ENCODE results near the gene MAGOH. TPM values are rescaled to one million over a fixed set of nuclear protein-coding genes. Genes with fewer than 3 reads are reported as not detected.

Gene MAGOH
- 10 to 100 TPM; 16.4 to 32.5 TPM for total RNA-seq
- 10 to 100 TPM; 21.2 to 31.8 TPM for polyA plus RNA-seq

GRCh38 chr1:53238197-53239155, at the start of gene MAGOH:
Gene MAGOH, minus strand, starts transcription at chr1:53238518. Its CDS starts 70 bp downstream, at chr1:53238448.
- peak within 1 kb of the TSS; percentile 96 for H3K9ac ChIP-seq (ENCODE audit: low read depth in 1 of 2, low read length in 2 of 2)
- WGBS = 6% methylated on average over 64 of the region's 64 CpGs
- no peaks in the 10 kb centered on the region for H3K27me3 ChIP-seq (ENCODE audit: control insufficient read depth in 4 of 4, insufficient read depth in 4 of 4, low read length in 3 of 4)
- H3K4me3 ChIP-seq (ENCODE audit: low read depth in 1 of 3, low read length in 3 of 3) = peak within 1 kb of the TSS; percentile 81 to 100 (median 96)
- peak within 1 kb of the TSS; percentile 38 to 72 for H3K27ac ChIP-seq (ENCODE audit: low read depth in 1 of 2, low read length in 2 of 2)
- DNase-seq (ENCODE audit: low spot score) = peak; percentile 96
- H3K36me3 ChIP-seq (ENCODE audit: control insufficient read depth in 4 of 4, insufficient read depth in 3 of 4, low read depth in 1 of 4, low read length in 3 of 4) = peaks cover 6 to 19% (median 12%) of the 10 kb centered on the region in 4 donors
- peaks cover 8 to 34% (median 21%) of the 10 kb centered on the region in 4 donors for H3K4me1 ChIP-seq (ENCODE audit: control insufficient read depth in 4 of 4, insufficient read depth in 4 of 4, low read length in 3 of 4)
- H3K9me3 ChIP-seq (ENCODE audit: control insufficient read depth in 4 of 4, low read length in 3 of 4) = no peaks in the 10 kb centered on the region
- TF ChIP-seq REST (IDR thresholded peaks at IDR 0.05) (peak; percentile 86), RXRA (IDR thresholded peaks at IDR 0.05) (peak; percentile 94 to 96), YY1 (IDR thresholded peaks at IDR 0.05) (peak; percentile 77), JUND (IDR thresholded peaks at IDR 0.05) (peak in 1 of 2 donors; percentile 73), NR2F2 (IDR thresholded peaks at IDR 0.05) (peak; percentile 92), ATF3 (IDR thresholded peaks at IDR 0.05) (peak; percentile 57), ZBTB33 (IDR thresholded peaks at IDR 0.05) (peak; percentile 89), HNF4G (IDR thresholded peaks at IDR 0.05) (peak; percentile 50), RAD21 (IDR thresholded peaks at IDR 0.05) (peak; percentile 46 to 51), SP1 (IDR thresholded peaks at IDR 0.05) (peak; percentile 89), TAF1 (conservative IDR thresholded peaks at IDR 0.05) (no peak), EGR1 (IDR thresholded peaks at IDR 0.05; ENCODE audit: low read depth in 2 of 2) (peak in 1 of 2 donors; percentile 74), MAX (IDR thresholded peaks at IDR 0.05) (peak; percentile 93), HNF4A (conservative IDR thresholded peaks at IDR 0.05) (peak; percentile 77 to 82), CTCF (IDR thresholded peaks at IDR 0.05; ENCODE audit: low read depth, low read length, missing input control) (peak; percentile 3), FOXA1 (IDR thresholded peaks at IDR 0.05) (peak; percentile 72), FOXA2 (IDR thresholded peaks at IDR 0.05) (peak; percentile 34), GABPA (IDR thresholded peaks at IDR 0.05 in 1 of 2, conservative IDR thresholded peaks at IDR 0.05 in 1 of 2) (peak; percentile 94 to 100)
